Sigmoid colon (tissue), 7 donors: ENCODE measurements around the gene CADM2. TPM values are rescaled to one million over a fixed set of nuclear protein-coding genes. Genes with fewer than 3 reads are reported as not detected.

Experiments
- DNase-seq: peaks from one replicate; pipeline ENCODE4 v3.0.0-alpha.2; 2019
- H3K27ac ChIP-seq, 4 donors: fragments of 200-600 bp; sonication (generic); one replicate each; pipeline ENCODE4 v1.5.1; 2016 to 2019; ENCODE audit warnings: mild to moderate bottlenecking in 1 of 4
- H3K27me3 ChIP-seq, 3 donors: fragments of 200-600 bp; sonication (generic); one replicate each; pipeline ENCODE4 v1.5.1; 2019; ENCODE audit warnings: mild to moderate bottlenecking in 1 of 3
- H3K36me3 ChIP-seq, 4 donors: fragments of 200-600 bp; sonication (generic); one replicate each; pipeline ENCODE4 v1.5.1; 2016 to 2019
- H3K4me1 ChIP-seq, 4 donors: fragments of 200-600 bp; sonication (generic); one replicate each; pipeline ENCODE4 v1.5.1; 2017 to 2019
- H3K4me3 ChIP-seq, 4 donors: fragments of 200-600 bp; sonication (generic); one replicate each; pipeline ENCODE4 v1.5.1; 2017 to 2019; ENCODE audit warnings: mild to moderate bottlenecking in 2 of 4, moderate library complexity in 1 of 4
- H3K9me3 ChIP-seq, 4 donors: fragments of 200-600 bp in 3 of 4; sonication (generic) in 3 of 4; one replicate each; pipeline versions ENCODE4 v1.5.1 to v1.6.1; 2013 to 2019
- EP300 ChIP-seq, 4 donors: sonication (generic); formaldehyde crosslinking; IDR thresholded peaks; one replicate each; pipeline ENCODE4 v1.6.1; 2017; ENCODE audit warnings: antibody characterized with exemption in 4 of 4
- POLR2A ChIP-seq, 2 donors: fragments of 450-650 bp; IDR thresholded peaks; one replicate each; pipeline ENCODE4 v1.6.1; 2016; ENCODE audit warnings: antibody characterized with exemption in 2 of 2, mild to moderate bottlenecking in 2 of 2, moderate library complexity in 2 of 2
- POLR2AphosphoS5 ChIP-seq, 4 donors: sonication (generic); formaldehyde crosslinking; IDR thresholded peaks; one replicate each; pipeline ENCODE4 v1.6.1; 2017; ENCODE audit warnings: antibody characterized with exemption in 4 of 4
- WGBS, 2 donors: extraction: QIAGEN DNeasy Blood & Tissue Kit; methylation state at CpG; one replicate each; pipeline ENCODE4 v1.1.7; 2013; 5-methylcytosine and 5-hydroxymethylcytosine counted together
- intact Hi-C: fragments of 100-400 bp; cut with DNase I; formaldehyde crosslinking; loops from one replicate; pipeline ENCODE4 v1.15.1; 2023
- polyA plus RNA-seq, 3 donors: library from polyadenylated mRNA; stranded (reverse); fragments of 200-250 nt; gene quantifications; one replicate each; pipeline ENCODE4 v1.2.3, GENCODE V29; 2013
- total RNA-seq, 4 donors: library from RNA; depleted of rRNA; stranded (reverse); fragments of >200 nt; gene quantifications; one replicate each; pipeline ENCODE4 v1.1.0, GENCODE V29; 2016
- TF ChIP-seq, protein P1 (sequence below), 4 experiments: fragments of 450-650 bp in 3 of 4; fragments of 200-600 bp in 1 of 4; IDR thresholded peaks; one replicate each; pipeline ENCODE4 v1.5.1; 2016 to 2019; ENCODE audit warnings: antibody characterized with exemption in 4 of 4, mild to moderate bottlenecking in 3 of 4, moderate library complexity in 2 of 4
- donor health status: healthy with polysubstance abuse.
- donor health status: Bipolar disorder and iron deficiency.
- donor health status: healthy.

CADM2 gene
- total and polyA plus RNA-seq, 7 donors: 0.46 to 22.8 (median 12.8) TPM

- 77 to 78% methylated on average over 3 of the region's 3 CpGs for WGBS, 2 donors
- Histone ChIP-seq H3K27me3 (no peaks in the 10 kb centered on the region), H3K27ac (no peak overlapping the region), H3K4me3 (no peak overlapping the region), H3K9me3 (no peaks in the 10 kb centered on the region), H3K4me1 (peaks cover 0 to 6% (median 0%) of the 10 kb centered on the region in 4 donors), H3K36me3 (no peaks in the 10 kb centered on the region)
- intact Hi-C loops: no loop called here
- no peak for TF ChIP-seq POLR2AphosphoS5 (IDR thresholded peaks at IDR 0.05)
- TF ChIP-seq, protein P1, sequence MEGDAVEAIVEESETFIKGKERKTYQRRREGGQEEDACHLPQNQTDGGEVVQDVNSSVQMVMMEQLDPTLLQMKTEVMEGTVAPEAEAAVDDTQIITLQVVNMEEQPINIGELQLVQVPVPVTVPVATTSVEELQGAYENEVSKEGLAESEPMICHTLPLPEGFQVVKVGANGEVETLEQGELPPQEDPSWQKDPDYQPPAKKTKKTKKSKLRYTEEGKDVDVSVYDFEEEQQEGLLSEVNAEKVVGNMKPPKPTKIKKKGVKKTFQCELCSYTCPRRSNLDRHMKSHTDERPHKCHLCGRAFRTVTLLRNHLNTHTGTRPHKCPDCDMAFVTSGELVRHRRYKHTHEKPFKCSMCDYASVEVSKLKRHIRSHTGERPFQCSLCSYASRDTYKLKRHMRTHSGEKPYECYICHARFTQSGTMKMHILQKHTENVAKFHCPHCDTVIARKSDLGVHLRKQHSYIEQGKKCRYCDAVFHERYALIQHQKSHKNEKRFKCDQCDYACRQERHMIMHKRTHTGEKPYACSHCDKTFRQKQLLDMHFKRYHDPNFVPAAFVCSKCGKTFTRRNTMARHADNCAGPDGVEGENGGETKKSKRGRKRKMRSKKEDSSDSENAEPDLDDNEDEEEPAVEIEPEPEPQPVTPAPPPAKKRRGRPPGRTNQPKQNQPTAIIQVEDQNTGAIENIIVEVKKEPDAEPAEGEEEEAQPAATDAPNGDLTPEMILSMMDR (IDR thresholded peaks at IDR 0.05): no peak
- TF ChIP-seq EP300 (IDR thresholded peaks at IDR 0.05): no peak
- no peak for TF ChIP-seq POLR2A (IDR thresholded peaks at IDR 0.05)
- no peak for DNase-seq
Observed at GRCh38 chr3:85054579-85054978, 95.8 kb downstream of the CADM2 start.

DNA sequence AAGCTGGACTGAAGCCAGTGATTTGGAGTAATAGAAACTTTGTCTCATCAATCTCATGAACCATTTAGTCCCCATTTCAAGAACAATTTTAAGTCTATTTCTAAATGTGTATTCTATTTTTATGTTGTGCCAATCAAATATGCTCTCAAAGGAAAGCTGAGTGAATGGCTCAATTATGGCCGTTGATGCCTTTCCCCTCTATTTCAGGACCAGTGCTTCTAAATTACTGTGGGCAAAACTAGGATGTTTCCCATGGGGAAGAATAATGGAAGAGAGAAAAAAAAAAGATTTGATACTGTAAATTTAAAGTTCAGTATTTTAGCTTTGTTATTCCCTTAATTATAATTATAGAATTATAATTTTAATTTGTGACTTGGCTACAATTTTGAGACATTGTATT is 110.1 kb downstream of the CADM2 start:
- Histone ChIP-seq H3K36me3 (no peaks in the 10 kb centered on the region), H3K27me3 (no peaks in the 10 kb centered on the region), H3K4me1 (no peaks in the 10 kb centered on the region), H3K9me3 (no peaks in the 10 kb centered on the region), H3K27ac (no peak overlapping the region), H3K4me3 (no peak overlapping the region)
- WGBS, 2 donors: 78 to 79% methylated on average over 1 of the region's 1 CpG
- no peak for DNase-seq
- intact Hi-C loops: no loop called here
- TF ChIP-seq EP300 (IDR thresholded peaks at IDR 0.05) (no peak), POLR2A (IDR thresholded peaks at IDR 0.05) (no peak)
- TF ChIP-seq, protein P1 (IDR thresholded peaks at IDR 0.05): no peak

GRCh38 chr3:85074003-85074402 is 115.2 kb downstream of the CADM2 start:
- WGBS, 2 donors: 78 to 85% methylated on average over 5 of the region's 5 CpGs

GRCh38 chr3:85075663-85076062 is 116.9 kb downstream of the CADM2 start:
- 76 to 85% methylated on average over 2 of the region's 2 CpGs for WGBS, 2 donors

More at GRCh38 chr3:85074003-85074402, 115.2 kb downstream of the CADM2 start:
- no peaks in the 10 kb centered on the region for H3K9me3 ChIP-seq
- H3K27me3 ChIP-seq: no peaks in the 10 kb centered on the region
- H3K4me1 ChIP-seq: no peaks in the 10 kb centered on the region
- no peak overlapping the region for H3K4me3 ChIP-seq
- no peaks in the 10 kb centered on the region for H3K36me3 ChIP-seq
- no peak overlapping the region for H3K27ac ChIP-seq
- no peak for DNase-seq
- intact Hi-C loops: no loop called here
- no peak for TF ChIP-seq EP300 (IDR thresholded peaks at IDR 0.05)
- no peak for TF ChIP-seq POLR2A (IDR thresholded peaks at IDR 0.05)
- TF ChIP-seq, protein P1 (IDR thresholded peaks at IDR 0.05): no peak
- TF ChIP-seq POLR2AphosphoS5 (IDR thresholded peaks at IDR 0.05): no peak

More at GRCh38 chr3:85075663-85076062, 116.9 kb downstream of the CADM2 start:
- H3K4me1 ChIP-seq: no peaks in the 10 kb centered on the region
- H3K9me3 ChIP-seq: no peaks in the 10 kb centered on the region
- intact Hi-C loops: no loop called here
- no peak overlapping the region for H3K27ac ChIP-seq
- no peak for DNase-seq
- H3K4me3 ChIP-seq: no peak overlapping the region
- TF ChIP-seq POLR2A (IDR thresholded peaks at IDR 0.05): no peak
- no peak for TF ChIP-seq EP300 (IDR thresholded peaks at IDR 0.05)
- TF ChIP-seq, protein P1 (IDR thresholded peaks at IDR 0.05): no peak
- no peak for TF ChIP-seq POLR2AphosphoS5 (IDR thresholded peaks at IDR 0.05)
- H3K27me3 ChIP-seq: no peaks in the 10 kb centered on the region
- H3K36me3 ChIP-seq: no peaks in the 10 kb centered on the region
